BLaER1 (cell line): ENCODE measurements around the gene C21orf91.

ENCODE experiments used
- H3K27ac ChIP-seq: shearing (Covaris generic); formaldehyde crosslinking; 2 replicates; pipeline ENCODE4 v1.8.1; 2022
- H3K27me3 ChIP-seq: shearing (Covaris generic); formaldehyde crosslinking; 2 replicates; pipeline ENCODE4 v1.8.1; 2022
- H3K36me3 ChIP-seq: shearing (Covaris generic); formaldehyde crosslinking; 2 replicates; pipeline ENCODE4 v1.8.1; 2022
- H3K4me1 ChIP-seq: shearing (Covaris generic); formaldehyde crosslinking; 2 replicates; pipeline ENCODE4 v1.8.1; 2022
- H3K4me2 ChIP-seq: shearing (Covaris generic); formaldehyde crosslinking; 2 replicates; pipeline ENCODE4 v1.8.1; 2022
- H3K4me3 ChIP-seq: shearing (Covaris generic); formaldehyde crosslinking; 2 replicates; pipeline ENCODE4 v1.8.1; 2022
- H3K9ac ChIP-seq: shearing (Covaris generic); formaldehyde crosslinking; 2 replicates; pipeline ENCODE4 v1.8.1; 2022
- H3K9me3 ChIP-seq: shearing (Covaris generic); formaldehyde crosslinking; 2 replicates; pipeline ENCODE4 v1.8.1; 2022
- H4K20me1 ChIP-seq: shearing (Covaris generic); formaldehyde crosslinking; 2 replicates; pipeline ENCODE4 v1.8.1; 2022
- Cebpa-rat ChIP-seq: shearing (Covaris generic); IDR thresholded peaks from 2 replicates; pipeline ENCODE4 v1.8.1; 2022

The C21orf91 gene

DNA sequence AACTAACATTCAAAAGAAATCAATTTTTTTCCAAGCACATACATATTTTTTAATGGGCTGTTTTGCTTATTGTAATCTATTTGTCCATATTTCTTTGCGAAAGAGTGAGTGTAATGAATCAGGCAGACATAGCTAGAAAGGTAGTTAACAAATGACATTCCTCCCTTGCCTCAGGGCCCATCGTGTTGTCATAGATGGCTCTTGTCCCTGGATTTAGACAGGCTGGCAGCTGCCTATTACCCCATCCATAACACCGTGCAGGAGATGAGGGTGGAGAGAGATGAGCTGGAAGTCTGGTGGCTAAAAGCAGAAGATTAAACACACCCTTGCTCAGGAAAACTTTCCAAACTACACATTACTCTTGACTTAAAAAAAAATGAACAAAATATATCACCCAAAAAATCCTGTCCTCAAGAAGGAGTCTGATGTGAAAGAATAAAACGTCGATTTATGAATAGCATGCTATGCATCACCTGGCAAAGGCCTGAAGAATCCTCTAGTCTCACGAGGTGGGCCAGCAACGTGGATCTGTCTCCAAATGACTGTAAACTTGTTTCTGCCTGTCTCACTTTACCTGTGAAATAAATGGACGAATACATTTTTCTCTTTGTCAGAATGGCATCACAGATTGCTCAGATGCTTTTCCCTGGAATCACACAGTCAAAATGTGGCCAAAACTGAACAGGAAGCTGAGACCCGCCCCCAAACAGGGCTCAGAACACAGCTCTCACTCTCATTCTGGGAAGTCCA is 55.7 kb downstream of the C21orf91 start:
- Histone ChIP-seq H3K36me3 (no peaks in the 10 kb centered on the region), H3K9ac (no peak overlapping the region), H3K27me3 (no peaks in the 10 kb centered on the region), H4K20me1 (no peaks in the 10 kb centered on the region), H3K9me3 (no peaks in the 10 kb centered on the region), H3K27ac (no peak overlapping the region), H3K4me3 (no peak overlapping the region), H3K4me1 (no peaks in the 10 kb centered on the region), H3K4me2 (no peak overlapping the region)
- TF ChIP-seq Cebpa-rat = no peak

DNA sequence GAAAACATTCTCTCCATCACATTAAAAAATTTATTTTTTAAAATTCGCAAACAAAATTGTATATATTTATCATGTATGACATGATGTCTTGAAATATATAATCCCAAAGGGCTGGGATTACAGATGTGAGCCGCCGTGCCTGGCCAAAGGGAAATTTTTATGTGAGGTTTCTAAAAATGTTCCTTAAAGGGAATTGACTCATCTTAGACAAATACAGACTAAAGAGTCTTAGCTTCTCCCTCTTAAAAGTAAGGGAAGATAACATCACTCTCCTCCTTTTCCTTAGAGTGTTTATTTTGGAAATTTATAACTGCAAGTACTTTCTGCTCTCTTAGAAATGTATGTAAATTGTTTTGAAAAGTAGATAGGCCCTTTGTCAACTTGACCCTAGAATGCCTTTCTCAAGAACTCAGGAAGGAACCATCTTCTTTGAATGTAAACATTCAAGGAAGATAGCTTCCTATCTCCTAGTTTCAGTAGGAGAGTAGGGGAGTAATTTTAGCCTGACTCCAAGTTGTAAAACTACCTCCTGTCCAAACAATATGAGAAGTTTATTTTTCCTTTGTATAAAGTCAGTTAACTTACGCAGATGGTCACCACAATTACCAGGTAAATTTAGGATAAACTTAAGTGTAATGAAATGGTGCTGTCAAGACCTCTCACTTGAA is 59.5 kb downstream of the C21orf91 start:
- no peaks in the 10 kb centered on the region for H3K4me1 ChIP-seq
- no peaks in the 10 kb centered on the region for H3K27me3 ChIP-seq
- no peak overlapping the region for H3K27ac ChIP-seq
- no peak for TF ChIP-seq Cebpa-rat
- peaks cover 13% of the 10 kb centered on the region for H3K9me3 ChIP-seq
- H3K4me3 ChIP-seq = no peak overlapping the region
- no peak overlapping the region for H3K4me2 ChIP-seq
- H4K20me1 ChIP-seq = no peaks in the 10 kb centered on the region
- no peak overlapping the region for H3K9ac ChIP-seq
- no peaks in the 10 kb centered on the region for H3K36me3 ChIP-seq

DNA sequence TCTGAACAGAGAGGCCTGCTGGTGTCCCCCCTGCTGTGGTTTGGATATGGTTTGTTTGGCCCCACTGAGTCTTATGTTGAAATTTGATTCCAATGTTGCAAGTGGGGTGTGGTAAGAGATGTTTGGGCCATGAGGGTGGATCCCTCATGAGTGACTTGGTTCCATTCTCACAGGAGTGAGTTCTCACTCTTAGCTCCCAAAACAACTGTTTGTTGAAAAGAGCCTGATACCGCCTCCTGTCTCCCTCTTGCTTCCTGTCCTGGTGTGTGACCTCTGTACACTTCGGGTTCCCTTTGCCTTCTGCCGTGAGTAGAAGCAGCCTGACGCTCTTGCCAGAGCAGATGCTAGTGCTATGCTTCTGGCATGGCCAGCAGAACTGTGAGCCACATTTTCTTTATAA is 60.5 kb downstream of the C21orf91 start:
- Histone ChIP-seq H3K27ac (no peak overlapping the region), H3K4me2 (no peak overlapping the region)

DNA sequence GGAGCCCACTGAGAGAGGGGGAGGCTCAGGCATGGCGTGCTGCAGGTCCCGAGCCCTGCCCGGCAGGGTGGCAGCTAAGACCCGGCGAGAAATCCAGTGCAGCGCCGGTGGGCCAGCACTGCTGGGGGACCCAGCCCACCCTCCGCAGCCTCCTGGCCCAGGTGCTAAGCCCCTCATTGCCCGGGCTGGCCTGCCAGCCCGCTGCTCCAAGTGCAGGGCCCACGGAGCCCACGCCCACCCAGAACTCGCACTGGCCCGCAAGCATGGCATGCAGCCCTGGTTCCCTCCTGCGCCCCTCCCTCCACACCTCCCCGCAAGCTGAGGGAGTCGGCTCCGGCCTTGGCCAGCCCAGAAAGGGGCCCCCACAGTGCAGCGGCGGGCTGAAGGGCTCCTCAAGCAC is 61.5 kb downstream of the C21orf91 start:
- H3K4me2 ChIP-seq = no peak overlapping the region
- no peak overlapping the region for H3K9ac ChIP-seq
- H3K4me3 ChIP-seq = no peak overlapping the region
- H3K4me1 ChIP-seq = no peaks in the 10 kb centered on the region
- H3K9me3 ChIP-seq = peaks cover 13% of the 10 kb centered on the region
- H4K20me1 ChIP-seq = no peaks in the 10 kb centered on the region
- H3K36me3 ChIP-seq = no peaks in the 10 kb centered on the region
- H3K27ac ChIP-seq = no peak overlapping the region
- TF ChIP-seq Cebpa-rat = no peak
- no peaks in the 10 kb centered on the region for H3K27me3 ChIP-seq

More for the DNA sequence above, 60.5 kb downstream of the C21orf91 start:
- TF ChIP-seq Cebpa-rat = no peak
- H3K27me3 ChIP-seq = no peaks in the 10 kb centered on the region
- no peaks in the 10 kb centered on the region for H3K4me1 ChIP-seq
- H4K20me1 ChIP-seq = no peaks in the 10 kb centered on the region
- no peak overlapping the region for H3K4me3 ChIP-seq
- no peaks in the 10 kb centered on the region for H3K36me3 ChIP-seq
- peaks cover 13% of the 10 kb centered on the region for H3K9me3 ChIP-seq
- H3K9ac ChIP-seq = no peak overlapping the region

GRCh38 chr21:17753736-17754135 is 65.4 kb downstream of the C21orf91 start:
- H3K9me3 ChIP-seq = peaks cover 16% of the 10 kb centered on the region
- no peaks in the 10 kb centered on the region for H3K27me3 ChIP-seq
- H3K9ac ChIP-seq = no peak overlapping the region
- no peak for TF ChIP-seq Cebpa-rat
- no peak overlapping the region for H3K4me3 ChIP-seq
- H3K4me1 ChIP-seq = 0 out of 2 replicates have a peak, but pooled peaks cover 3% of the 10 kb centered on the region
- no peaks in the 10 kb centered on the region for H3K36me3 ChIP-seq
- no peaks in the 10 kb centered on the region for H4K20me1 ChIP-seq
- H3K4me2 ChIP-seq = no peak overlapping the region
- no peak overlapping the region for H3K27ac ChIP-seq

GRCh38 chr21:17752171-17752570 is 67.0 kb downstream of the C21orf91 start:
- Histone ChIP-seq H3K4me3 (no peak overlapping the region), H3K9ac (no peak overlapping the region), H3K27me3 (no peaks in the 10 kb centered on the region), H3K4me2 (no peak overlapping the region), H3K36me3 (no peaks in the 10 kb centered on the region), H3K9me3 (peaks cover 9% of the 10 kb centered on the region; the same call in 1 of the 2 replicates), H4K20me1 (no peaks in the 10 kb centered on the region), H3K27ac (no peak overlapping the region), H3K4me1 (0 out of 2 replicates have a peak, but pooled peaks cover 3% of the 10 kb centered on the region)
- TF ChIP-seq Cebpa-rat = no peak

DNA sequence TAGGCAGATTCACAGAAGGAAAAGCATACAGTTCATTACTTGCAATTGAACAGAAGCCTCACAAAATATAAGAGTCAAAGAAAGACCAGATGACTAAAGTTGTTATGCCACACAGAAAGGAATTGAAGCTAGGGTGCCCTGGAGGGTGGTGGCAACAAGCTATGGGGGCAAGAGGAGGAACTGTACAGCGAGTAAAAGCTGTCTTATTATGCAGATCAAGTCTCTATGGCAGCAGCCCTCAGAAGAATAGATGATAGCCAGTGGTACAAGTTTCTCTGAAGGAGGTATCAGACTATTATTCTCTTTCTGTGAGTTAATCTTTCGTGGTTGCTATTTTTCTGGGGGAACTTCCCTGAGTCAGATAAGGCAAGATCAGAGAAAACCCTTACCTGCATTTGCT is 72.2 kb downstream of the C21orf91 start:
- H3K27ac ChIP-seq = no peak overlapping the region
- H3K36me3 ChIP-seq = no peaks in the 10 kb centered on the region
- peaks cover 27% of the 10 kb centered on the region for H3K9me3 ChIP-seq
- H4K20me1 ChIP-seq = no peaks in the 10 kb centered on the region
- H3K9ac ChIP-seq = no peak overlapping the region
- no peaks in the 10 kb centered on the region for H3K27me3 ChIP-seq
- H3K4me1 ChIP-seq = no peaks in the 10 kb centered on the region
- no peak for TF ChIP-seq Cebpa-rat
- H3K4me2 ChIP-seq = no peak overlapping the region
- no peak overlapping the region for H3K4me3 ChIP-seq

GRCh38 chr21:17745086-17745485 is 74.1 kb downstream of the C21orf91 start:
- Histone ChIP-seq H3K27me3 (no peaks in the 10 kb centered on the region), H3K9ac (no peak overlapping the region), H3K4me3 (no peak overlapping the region), H3K4me1 (no peaks in the 10 kb centered on the region), H3K27ac (no peak overlapping the region), H3K9me3 (peaks cover 27% of the 10 kb centered on the region), H3K36me3 (no peaks in the 10 kb centered on the region), H3K4me2 (no peak overlapping the region), H4K20me1 (no peaks in the 10 kb centered on the region)
- no peak for TF ChIP-seq Cebpa-rat

GRCh38 chr21:17742940-17743592 is 76.1 kb downstream of the C21orf91 start:
- no peaks in the 10 kb centered on the region for H3K27me3 ChIP-seq
- no peak for TF ChIP-seq Cebpa-rat
- H4K20me1 ChIP-seq = no peaks in the 10 kb centered on the region
- no peak overlapping the region for H3K4me2 ChIP-seq
- no peaks in the 10 kb centered on the region for H3K36me3 ChIP-seq
- no peak overlapping the region for H3K27ac ChIP-seq
- H3K9ac ChIP-seq = no peak overlapping the region
- peaks cover 23% of the 10 kb centered on the region for H3K9me3 ChIP-seq
- H3K4me3 ChIP-seq = no peak overlapping the region
- no peaks in the 10 kb centered on the region for H3K4me1 ChIP-seq

DNA sequence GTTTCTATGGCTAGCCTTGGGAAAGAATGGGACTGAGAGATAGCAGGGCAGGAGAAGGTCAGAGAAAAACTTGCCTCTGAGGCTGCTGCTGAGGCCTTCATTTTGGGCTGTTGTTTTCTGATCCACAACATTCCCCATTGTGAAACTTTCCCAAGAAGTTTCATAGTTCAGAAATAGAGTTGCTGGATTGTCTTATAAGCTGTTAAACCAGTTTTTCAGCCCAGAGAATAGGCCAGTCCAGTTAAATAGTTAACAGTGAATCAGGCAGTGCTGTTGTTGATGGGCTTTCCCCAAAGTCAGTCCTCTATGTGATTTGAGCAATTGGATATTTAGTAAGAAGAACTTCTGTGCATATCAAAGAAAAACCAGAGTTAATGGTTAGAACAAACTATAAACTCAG is 77.0 kb downstream of the C21orf91 start:
- H3K27ac ChIP-seq = no peak overlapping the region
- no peaks in the 10 kb centered on the region for H3K4me1 ChIP-seq
- H3K9me3 ChIP-seq = peaks cover 23% of the 10 kb centered on the region
- H3K4me2 ChIP-seq = no peak overlapping the region
- H4K20me1 ChIP-seq = no peaks in the 10 kb centered on the region
- H3K4me3 ChIP-seq = no peak overlapping the region
- no peaks in the 10 kb centered on the region for H3K27me3 ChIP-seq
- H3K36me3 ChIP-seq = no peaks in the 10 kb centered on the region
- no peak overlapping the region for H3K9ac ChIP-seq
- no peak for TF ChIP-seq Cebpa-rat
